Endothelial cell of umbilical vein (primary cell): ENCODE data around the gene ULK4.

Experiments used
- EZH2 ChIP-seq: IDR thresholded peaks from 2 replicates; pipeline ENCODE4 v1.6.1; 2012; ENCODE audit warnings: borderline replicate concordance, low read depth, mild to moderate bottlenecking, moderate library complexity, low read length, inconsistent platforms; ENCODE audit not compliant: severe bottlenecking
- FOS ChIP-seq: IDR thresholded peaks from 2 replicates; pipeline ENCODE4 v1.6.1; 2011; ENCODE audit warnings: mild to moderate bottlenecking, low read length, moderate library complexity, borderline replicate concordance; ENCODE audit not compliant: insufficient read depth
- JUN ChIP-seq: IDR thresholded peaks from 2 replicates; pipeline ENCODE4 v1.6.1; 2011; ENCODE audit warnings: borderline replicate concordance, low read depth; ENCODE audit not compliant: insufficient read length, insufficient read depth
- MAX ChIP-seq: IDR thresholded peaks from 2 replicates; pipeline ENCODE4 v1.6.1; 2011; ENCODE audit not compliant: insufficient read depth, insufficient read length
- MYC ChIP-seq: IDR thresholded peaks from one replicate; pipeline ENCODE4 v1.6.1; 2011; ENCODE audit warnings: mild to moderate bottlenecking, low read depth, low read length
- POLR2A ChIP-seq: IDR thresholded peaks from 2 replicates; pipeline ENCODE4 v1.6.1; 2012; ENCODE audit warnings: low read depth, mild to moderate bottlenecking, control low read depth, low read length
- POLR2AphosphoS5 ChIP-seq: IDR thresholded peaks from 2 replicates; pipeline ENCODE4 v1.6.1; 2012; ENCODE audit warnings: low read depth, mild to moderate bottlenecking, control low read depth, low read length, moderate library complexity; ENCODE audit not compliant: insufficient read depth
- TF ChIP-seq, protein P1 (sequence below), 2 donors: IDR thresholded peaks; 1 replicate in 1 of 2; 2 replicates in 1 of 2; pipeline ENCODE4 v1.5.1; 2011; ENCODE audit warnings: low read length in 2 of 2, mild to moderate bottlenecking in 2 of 2, moderate library complexity in 2 of 2, control low read depth in 1 of 2, inconsistent platforms in 1 of 2, low read depth in 1 of 2; ENCODE audit not compliant: insufficient read depth in 1 of 2; ENCODE audit errors: extremely low read depth in 1 of 2

DNA sequence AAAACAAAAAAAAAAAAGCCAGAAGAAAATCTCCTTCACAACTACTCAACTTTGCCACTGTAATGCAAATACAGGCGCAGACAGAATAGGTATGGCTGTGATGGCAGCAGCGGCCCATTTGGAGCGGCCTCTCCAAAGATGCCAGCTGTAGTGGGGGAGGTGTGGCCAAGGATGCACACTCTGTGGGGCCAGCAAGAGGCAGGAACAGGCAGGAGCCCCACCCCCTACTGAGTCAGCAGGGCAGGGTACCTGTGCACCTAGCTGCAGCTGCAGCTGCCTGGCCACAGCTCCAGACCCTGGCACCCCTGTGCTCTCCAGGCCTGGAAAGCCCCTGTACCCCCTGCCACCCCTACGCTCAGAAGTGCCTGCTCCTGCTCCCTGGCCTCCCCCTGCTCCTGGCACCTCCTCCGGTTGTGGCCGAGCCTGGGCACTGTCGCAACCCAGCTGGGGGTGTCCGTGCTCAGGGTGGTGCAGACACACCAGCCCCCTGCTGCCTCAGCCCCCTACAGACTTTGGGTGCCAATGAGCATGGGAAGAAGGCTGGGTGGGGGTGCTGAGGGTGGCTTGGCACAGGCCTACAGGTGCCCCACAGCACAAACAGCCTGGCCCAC lies 312.7 kb downstream of the ULK4 start:
- TF ChIP-seq POLR2A, result no peak
- TF ChIP-seq, protein P1, sequence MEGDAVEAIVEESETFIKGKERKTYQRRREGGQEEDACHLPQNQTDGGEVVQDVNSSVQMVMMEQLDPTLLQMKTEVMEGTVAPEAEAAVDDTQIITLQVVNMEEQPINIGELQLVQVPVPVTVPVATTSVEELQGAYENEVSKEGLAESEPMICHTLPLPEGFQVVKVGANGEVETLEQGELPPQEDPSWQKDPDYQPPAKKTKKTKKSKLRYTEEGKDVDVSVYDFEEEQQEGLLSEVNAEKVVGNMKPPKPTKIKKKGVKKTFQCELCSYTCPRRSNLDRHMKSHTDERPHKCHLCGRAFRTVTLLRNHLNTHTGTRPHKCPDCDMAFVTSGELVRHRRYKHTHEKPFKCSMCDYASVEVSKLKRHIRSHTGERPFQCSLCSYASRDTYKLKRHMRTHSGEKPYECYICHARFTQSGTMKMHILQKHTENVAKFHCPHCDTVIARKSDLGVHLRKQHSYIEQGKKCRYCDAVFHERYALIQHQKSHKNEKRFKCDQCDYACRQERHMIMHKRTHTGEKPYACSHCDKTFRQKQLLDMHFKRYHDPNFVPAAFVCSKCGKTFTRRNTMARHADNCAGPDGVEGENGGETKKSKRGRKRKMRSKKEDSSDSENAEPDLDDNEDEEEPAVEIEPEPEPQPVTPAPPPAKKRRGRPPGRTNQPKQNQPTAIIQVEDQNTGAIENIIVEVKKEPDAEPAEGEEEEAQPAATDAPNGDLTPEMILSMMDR (IDR thresholded peaks at IDR 0.05; ENCODE audit: extremely low read depth in 1 of 2, insufficient read depth in 1 of 2, low read depth in 1 of 2, low read length in 2 of 2), result no peak
- no peak for TF ChIP-seq POLR2AphosphoS5
- no peak for TF ChIP-seq MAX
- no peak for TF ChIP-seq EZH2
- no peak for TF ChIP-seq FOS
- no peak for TF ChIP-seq JUN
- TF ChIP-seq MYC, result no peak
